GM12873 (cell line): ENCODE data around the gene ARID3A.
A peak's percentile ranks its signal among the peaks of the same experiment; 100 is the strongest.

Experiments used
- CTCF ChIP-seq: IDR thresholded peaks from 2 replicates; pipeline ENCODE4 v1.5.1; 2012; ENCODE audit warnings: low read depth, mild to moderate bottlenecking, moderate library complexity, low read length, control low read depth; ENCODE audit not compliant: insufficient read depth; ENCODE audit errors: missing control alignments

ARID3A gene

GRCh38 chr19:964761-965694 lies 39.2 kb downstream of the ARID3A start:
- TF ChIP-seq CTCF = no peak

- TF ChIP-seq CTCF = no peak
Observed at GRCh38 chr19:966485-967088, 40.8 kb downstream of the ARID3A start.

- TF ChIP-seq CTCF = peak; percentile 71
Observed at GRCh38 chr19:970695-971094, 44.9 kb downstream of the ARID3A start.

- no peak for TF ChIP-seq CTCF
Observed at GRCh38 chr19:971795-972194, 46.0 kb downstream of the ARID3A start.

DNA sequence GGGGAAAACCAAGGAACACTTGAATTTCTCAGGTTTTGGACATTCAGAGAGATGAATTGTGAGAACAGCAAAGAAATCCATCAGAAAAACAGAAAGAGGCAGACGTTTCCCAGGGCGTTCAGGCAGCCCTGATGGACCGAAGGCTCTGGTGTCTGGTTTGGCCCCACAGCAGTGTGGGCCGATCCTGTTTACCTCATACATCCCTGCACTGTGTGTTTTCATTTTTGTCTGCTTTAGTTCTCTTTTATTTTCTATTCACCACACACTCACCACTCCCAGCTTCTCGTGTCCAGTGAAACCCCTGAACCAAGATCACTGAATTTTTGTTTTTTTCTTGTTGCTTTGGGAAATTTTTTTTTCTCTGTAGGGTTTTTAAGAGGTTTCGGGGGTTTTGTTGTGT lies 46.4 kb downstream of the ARID3A start:
- TF ChIP-seq CTCF = no peak

DNA sequence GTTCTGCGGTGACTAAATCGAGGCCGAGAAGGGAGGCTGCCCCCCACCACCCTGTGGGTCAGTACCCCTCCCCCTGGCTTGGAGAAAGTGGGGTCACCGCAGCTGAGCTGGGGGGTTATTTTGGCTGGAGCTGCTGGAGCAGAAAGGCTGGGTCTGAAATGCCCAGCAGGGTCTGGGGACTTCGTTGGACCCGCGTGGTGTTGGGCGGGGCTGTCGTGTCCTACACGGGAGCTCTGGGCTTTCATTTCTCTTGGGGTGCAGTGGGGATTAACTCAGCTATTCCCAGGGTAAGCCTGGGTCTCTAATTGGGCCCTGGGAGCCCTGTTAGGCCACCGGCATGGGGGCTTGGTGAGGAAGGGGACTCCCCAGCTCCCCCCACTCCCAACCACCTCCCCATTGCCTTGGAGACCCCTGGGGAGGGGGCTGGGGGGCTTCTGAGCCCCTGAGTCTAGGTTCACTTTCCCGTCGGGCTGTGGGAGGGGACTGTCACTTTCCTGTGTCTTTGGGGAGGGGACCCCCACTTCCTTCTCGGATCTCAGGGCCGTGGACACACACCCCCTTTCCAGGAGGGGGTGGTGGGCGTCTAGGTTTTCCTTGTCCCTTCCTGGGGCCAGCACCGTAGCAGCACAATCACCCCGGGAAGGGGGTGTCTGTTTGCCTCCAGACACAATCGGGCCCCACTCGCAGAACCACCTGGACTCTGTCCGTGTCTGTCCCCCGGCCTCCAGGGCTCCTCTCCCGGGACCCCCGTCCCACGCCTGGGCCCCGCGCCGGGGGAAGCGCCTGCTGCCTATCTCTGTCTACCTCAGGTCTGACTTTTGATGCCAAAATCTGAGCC lies 48.1 kb downstream of the ARID3A start:
- no peak for TF ChIP-seq CTCF
